ENCODE results near the gene SPEF1. TPM values are rescaled to one million over a fixed set of nuclear protein-coding genes. Genes with fewer than 3 reads are reported as not detected.
A peak's percentile ranks its signal among the peaks of the same experiment; 100 is the strongest.

Gene SPEF1
- total and polyA plus RNA-seq, 2 of the 13 experiments (the other 11 are each of a cell fraction or from before 2014, with no cell fraction given) = 0.11 to 0.27 TPM

- TF ChIP-seq ZNF646 (CRISPR knock-in tag; IDR thresholded peaks at IDR 0.05) = peak; percentile 61; the same call in 1 of the 2 replicates
- TF ChIP-seq SMAD1 (CRISPR knock-in tag; IDR thresholded peaks at IDR 0.05; ENCODE audit: borderline replicate concordance, low read depth) = 0 out of 2 replicates have a peak, but pooled peaks have one; percentile 27
- TF ChIP-seq KDM4B (CRISPR knock-in tag; IDR thresholded peaks at IDR 0.05) = no peak
- no peak for TF ChIP-seq ATF3 (CRISPR knock-in tag; IDR thresholded peaks at IDR 0.05)
- TF ChIP-seq SOX6 (IDR thresholded peaks at IDR 0.05) = no peak
- peak; percentile 42; the same call in 1 of the 2 replicates for TF ChIP-seq SOX6 (CRISPR knock-in tag; IDR thresholded peaks at IDR 0.05)
- TF ChIP-seq ZNF33B (CRISPR knock-in tag; IDR thresholded peaks at IDR 0.05) = no peak
- no peak for TF ChIP-seq JUNB (CRISPR knock-in tag; IDR thresholded peaks at IDR 0.05; ENCODE audit: borderline replicate concordance)
- TF ChIP-seq ZFP1 (CRISPR knock-in tag; IDR thresholded peaks at IDR 0.05) = no peak
- TF ChIP-seq ZNF446 (CRISPR knock-in tag; IDR thresholded peaks at IDR 0.05) = no peak
- TF ChIP-seq ZHX1 (CRISPR knock-in tag; IDR thresholded peaks at IDR 0.05; ENCODE audit: low read depth) = no peak
- no peak for TF ChIP-seq MBNL3 (CRISPR knock-in tag; conservative IDR thresholded peaks at IDR 0.05)
- TF ChIP-seq TERF1 (CRISPR knock-in tag; IDR thresholded peaks at IDR 0.05) = no peak
- no peak for TF ChIP-seq CREM (IDR thresholded peaks at IDR 0.05)
- TF ChIP-seq CREM (CRISPR knock-in tag; IDR thresholded peaks at IDR 0.05) = no peak
- TF ChIP-seq HNRNPK (IDR thresholded peaks at IDR 0.05; ENCODE audit: low read depth, low read length, poor library complexity, severe bottlenecking) = no peak
- TF ChIP-seq RARG (CRISPR knock-in tag; IDR thresholded peaks at IDR 0.05; ENCODE audit: low read depth) = no peak
- no peak for TF ChIP-seq MYNN (CRISPR knock-in tag; IDR thresholded peaks at IDR 0.05; ENCODE audit: low read depth)
- TF ChIP-seq ZEB1 (IDR thresholded peaks at IDR 0.05; ENCODE audit: insufficient replicate concordance, low read depth) = no peak
These were observed 42.9 kb downstream of the SPEF1 start (continued) for GRCh38 chr20:3738111-3739053.
